Upper lobe of left lung (tissue), 6 donors: ENCODE measurements around the gene LRRC3C. TPM values are rescaled to one million over a fixed set of nuclear protein-coding genes. Genes with fewer than 3 reads are reported as not detected.
"Not testable (repeated sequence)": the region's sequence is repeated elsewhere in the genome, so short reads cannot be mapped to it uniquely, and the experiment has no call there.

ENCODE experiments used
- ATAC-seq, 2 donors: fragments of 200-7000 bp; cut with Tn5 transposase; one replicate each; pipeline ENCODE4 v1.9.1; 2022; ENCODE audit warnings: mild to moderate bottlenecking in 2 of 2, moderate library complexity in 2 of 2; ENCODE audit not compliant: low FRiP score in 2 of 2
- DNase-seq, 2 donors: peaks; one replicate each; pipeline ENCODE4 v3.0.0-alpha.2; 2019 to 2020
- H3K27ac ChIP-seq, 4 donors: fragments of 200-600 bp; sonication (generic); one replicate each; pipeline ENCODE4 v1.5.1; 2016 to 2019
- H3K27me3 ChIP-seq, 4 donors: fragments of 200-600 bp; sonication (generic); one replicate each; pipeline ENCODE4 v1.5.1; 2017 to 2019
- H3K36me3 ChIP-seq, 4 donors: fragments of 200-600 bp; sonication (generic); one replicate each; pipeline ENCODE4 v1.5.1; 2016 to 2019
- H3K4me1 ChIP-seq, 4 donors: fragments of 200-600 bp; sonication (generic); one replicate each; pipeline ENCODE4 v1.5.1; 2018 to 2019
- H3K4me3 ChIP-seq, 4 donors: fragments of 200-600 bp; sonication (generic); one replicate each; pipeline ENCODE4 v1.5.1; 2017 to 2019; ENCODE audit warnings: mild to moderate bottlenecking in 2 of 4, moderate library complexity in 1 of 4
- H3K9me3 ChIP-seq, 4 donors: fragments of 200-600 bp; sonication (generic); one replicate each; pipeline ENCODE4 v1.5.1; 2018 to 2019
- CTCF ChIP-seq, 6 experiments: fragments of 450-650 bp in 4 of 6; fragments of 200-600 bp in 2 of 6; sonication (generic) in 2 of 6; IDR thresholded peaks; one replicate each; pipeline ENCODE4 v1.5.1; 2016 to 2019; ENCODE audit warnings: antibody characterized with exemption in 6 of 6
- EP300 ChIP-seq, 4 donors: sonication (generic); formaldehyde crosslinking; IDR thresholded peaks; one replicate each; pipeline ENCODE4 v1.5.1; 2017; ENCODE audit warnings: antibody characterized with exemption in 4 of 4, control low read depth in 2 of 4
- POLR2A ChIP-seq, 4 donors: fragments of 450-650 bp; IDR thresholded peaks; one replicate each; pipeline ENCODE4 v1.5.1; 2016 to 2017; ENCODE audit warnings: antibody characterized with exemption in 4 of 4, mild to moderate bottlenecking in 2 of 4
- POLR2AphosphoS5 ChIP-seq, 2 donors: sonication (generic); formaldehyde crosslinking; IDR thresholded peaks; one replicate each; pipeline ENCODE4 v1.5.1; 2017; ENCODE audit warnings: antibody characterized with exemption in 2 of 2
- WGBS, 2 donors: methylation state at CpG; one replicate each; pipeline ENCODE4 v1.1.5; 2017 to 2018; 5-methylcytosine and 5-hydroxymethylcytosine counted together
- total RNA-seq, 6 donors: library from RNA; depleted of rRNA in 4 of 6; stranded (reverse); fragments of >200 nt in 4 of 6; gene quantifications; one replicate each; pipeline versions ENCODE4 v1.1.0 to v1.2.1, GENCODE V29; 2016 to 2021
- donor health status: DM: no; HTN: no; CAD: no; lungs with moderate emphysema.
- donor health status: DM: no; HTN: yes; CAD: no; lungs with severe emphysema.

LRRC3C gene
- total RNA-seq, 6 donors from 2014 or later = not detected

- WGBS, 2 donors = 74 to 85% methylated on average over 6 to 15 of the region's 15 CpGs
- TF ChIP-seq POLR2A (IDR thresholded peaks at IDR 0.05) (no peak), EP300 (IDR thresholded peaks at IDR 0.05) (no peak)
- no peaks in the 10 kb centered on the region for H3K9me3 ChIP-seq
- H3K4me3 ChIP-seq = no peak overlapping the region
- H3K36me3 ChIP-seq = no peaks in the 10 kb centered on the region
- DNase-seq (no peak), ATAC-seq (no peak)
- H3K27me3 ChIP-seq = no peaks in the 10 kb centered on the region
- H3K4me1 ChIP-seq = peaks cover 8 to 24% (median 11%) of the 10 kb centered on the region in 4 donors
- H3K27ac ChIP-seq = peak overlapping the region in 1 of 4 donors; percentile 85
Observed at GRCh38 chr17:39946551-39947330, 19.2 kb downstream of the LRRC3C start.

GRCh38 chr17:39948489-39948828 lies 20.9 kb downstream of the LRRC3C start:
- H3K27me3 ChIP-seq, H3K4me3 ChIP-seq, ATAC-seq, H3K9me3 ChIP-seq, DNase-seq, H3K36me3 ChIP-seq: not testable (repeated sequence)
- 37 to 69% methylated on average over 3 to 5 of the region's 5 CpGs for WGBS, 2 donors
- H3K4me1 ChIP-seq = peaks cover 19 to 34% (median 21%) of the 10 kb centered on the region in 4 donors
- H3K27ac ChIP-seq = peak overlapping the region; percentile 31 to 85 (median 76)

DNA sequence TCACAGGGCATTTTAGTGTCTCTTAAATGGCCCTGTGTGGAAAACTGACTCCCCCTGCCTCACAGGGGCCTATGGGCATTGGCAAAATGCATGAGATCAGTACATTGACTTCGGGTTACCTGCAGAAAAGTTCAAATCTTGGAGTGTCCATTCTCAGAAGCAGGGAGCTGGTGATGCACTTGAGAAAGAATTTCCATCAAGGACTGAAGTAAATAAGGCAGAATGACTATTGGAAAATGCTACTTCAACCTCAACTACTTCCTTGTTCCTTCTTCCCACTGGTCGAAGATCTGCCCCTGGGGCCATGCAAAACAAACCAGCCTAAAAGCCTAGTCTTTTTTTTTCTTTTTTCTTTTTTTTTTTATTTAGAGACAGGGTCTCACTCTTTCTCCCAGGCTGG lies 21.5 kb downstream of the LRRC3C start:
- ATAC-seq = no peak
- 40 to 63% methylated on average over 2 of the region's 2 CpGs for WGBS, 2 donors
- peaks cover 19 to 35% (median 23%) of the 10 kb centered on the region in 4 donors for H3K4me1 ChIP-seq
- no peaks in the 10 kb centered on the region for H3K36me3 ChIP-seq
- peak in 1 of 4 donors; percentile 31 for TF ChIP-seq POLR2A (IDR thresholded peaks at IDR 0.05)
- TF ChIP-seq POLR2AphosphoS5 (IDR thresholded peaks at IDR 0.05) = peak; percentile 15 to 18
- TF ChIP-seq CTCF (IDR thresholded peaks at IDR 0.05) = no peak
- TF ChIP-seq EP300 (IDR thresholded peaks at IDR 0.05) = peak in 3 of 4 donors; percentile 46 to 86 (median 54)
- H3K4me3 ChIP-seq = no peak overlapping the region
- H3K27me3 ChIP-seq = no peaks in the 10 kb centered on the region
- peak overlapping the region; percentile 60 to 85 (median 76) for H3K27ac ChIP-seq
- no peaks in the 10 kb centered on the region for H3K9me3 ChIP-seq
- peak in 1 of 2 donors; percentile 33 for DNase-seq

GRCh38 chr17:39950871-39951348 lies 23.4 kb downstream of the LRRC3C start:
- ATAC-seq = no peak
- 62 to 68% methylated on average over 5 of the region's 5 CpGs for WGBS, 2 donors
- TF ChIP-seq EP300 (IDR thresholded peaks at IDR 0.05) (no peak), POLR2AphosphoS5 (IDR thresholded peaks at IDR 0.05) (no peak), CTCF (IDR thresholded peaks at IDR 0.05) (no peak), POLR2A (IDR thresholded peaks at IDR 0.05) (no peak)
- Histone ChIP-seq H3K4me1 (peaks cover 17 to 34% (median 23%) of the 10 kb centered on the region in 4 donors), H3K4me3 (no peak overlapping the region), H3K27me3 (no peaks in the 10 kb centered on the region), H3K27ac (peak overlapping the region in 1 of 4 donors; percentile 85), H3K9me3 (no peaks in the 10 kb centered on the region), H3K36me3 (no peaks in the 10 kb centered on the region)
- no peak for DNase-seq

DNA sequence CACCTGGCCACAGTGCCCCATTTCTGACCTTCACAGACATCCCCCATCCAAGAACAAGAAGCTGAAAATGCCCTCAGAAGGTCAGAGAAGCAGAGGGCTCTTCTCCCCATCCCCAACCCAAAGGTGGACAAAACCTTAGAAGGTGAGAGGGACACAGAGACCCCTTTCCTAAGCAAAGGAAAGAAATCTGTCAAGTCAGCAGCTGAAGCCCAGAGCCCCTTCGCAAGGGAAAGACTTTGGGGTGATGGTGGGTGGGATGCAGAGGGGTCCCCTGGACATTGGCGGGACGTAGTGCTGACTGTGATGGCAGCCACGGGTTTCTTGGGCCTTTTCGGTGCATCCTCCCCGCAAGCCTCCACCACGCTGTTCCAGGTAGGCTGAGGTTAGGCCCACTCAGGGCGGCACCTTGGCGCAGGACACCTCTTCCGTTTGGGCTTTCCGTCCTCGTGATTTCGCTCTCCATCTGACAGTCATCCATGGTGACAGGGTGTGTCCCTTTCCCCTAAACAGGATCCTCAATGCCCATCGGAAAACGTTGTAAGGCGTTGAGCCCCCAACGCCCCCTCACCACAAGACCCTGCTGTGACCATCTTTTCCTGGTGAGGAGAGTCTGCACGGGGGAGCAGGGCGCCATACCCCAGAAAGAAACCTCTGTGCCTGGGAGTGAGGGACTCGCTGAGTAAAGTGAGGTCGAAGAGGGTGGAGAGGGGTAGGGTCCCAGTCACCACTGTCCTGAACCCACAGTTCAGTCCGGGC lies 24.6 kb downstream of the LRRC3C start:
- peak in 1 of 2 donors; percentile 39 for DNase-seq

More for the DNA sequence above, 24.6 kb downstream of the LRRC3C start:
- Histone ChIP-seq H3K27me3 (no peaks in the 10 kb centered on the region), H3K4me3 (peak overlapping the region; percentile 17 to 56 (median 42)), H3K9me3 (no peaks in the 10 kb centered on the region), H3K4me1 (peaks cover 17 to 34% (median 23%) of the 10 kb centered on the region in 4 donors), H3K27ac (peak overlapping the region; percentile 46 to 85 (median 66)), H3K36me3 (no peaks in the 10 kb centered on the region)
- TF ChIP-seq EP300 (IDR thresholded peaks at IDR 0.05) = no peak
- WGBS, 2 donors = 56 to 60% methylated on average over 16 to 22 of the region's 22 CpGs
- no peak for ATAC-seq
